HS-27A (cell line): Measurements from ENCODE around the gene H6PD.

Experiments used
- DNase-seq: peaks from one replicate; pipeline ENCODE4 v3.0.0-alpha.2; 2012; ENCODE audit warnings: low read depth, missing footprints

Gene H6PD

DNA sequence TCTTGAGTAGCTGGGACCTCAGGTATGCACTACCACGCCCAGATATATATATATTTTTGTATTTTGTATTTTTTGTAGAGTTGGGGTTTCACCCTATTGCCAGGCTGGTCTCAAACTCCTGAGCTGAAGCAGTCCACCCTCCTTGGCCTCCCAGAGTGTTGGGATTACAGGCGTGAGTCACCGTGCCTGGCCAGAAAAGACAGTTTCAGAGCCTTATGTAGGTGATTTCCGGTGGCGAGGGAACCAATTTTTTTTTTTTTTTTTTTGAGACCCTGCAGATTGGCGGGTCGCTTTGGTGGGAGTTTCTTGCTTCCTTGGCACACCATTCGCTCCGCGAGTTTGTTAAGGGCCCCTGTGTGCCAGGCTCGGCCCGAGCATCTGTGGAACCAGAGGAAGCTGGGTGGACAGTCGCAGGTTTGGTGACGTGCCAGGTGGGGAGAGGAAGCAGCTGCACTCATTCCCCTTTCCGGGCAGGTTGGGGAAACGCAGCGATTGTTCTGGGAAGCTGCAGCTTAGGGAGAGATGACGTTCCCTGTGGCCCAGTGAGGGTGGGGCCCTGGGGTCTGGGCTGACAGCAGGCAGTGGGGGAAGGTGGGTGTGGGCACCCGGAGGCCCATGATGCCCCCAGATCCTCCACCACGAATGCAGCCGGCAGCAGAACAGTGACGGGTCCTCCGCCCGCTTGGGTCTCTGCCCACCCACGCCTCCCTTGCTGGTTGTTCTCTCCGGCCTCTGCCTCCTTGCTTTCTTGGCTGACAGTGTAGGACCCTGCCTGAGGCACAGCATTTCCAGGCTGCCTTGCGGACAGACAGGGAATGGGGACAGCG, 83.2 kb downstream of the H6PD start:
- DNase-seq: no peak

DNA sequence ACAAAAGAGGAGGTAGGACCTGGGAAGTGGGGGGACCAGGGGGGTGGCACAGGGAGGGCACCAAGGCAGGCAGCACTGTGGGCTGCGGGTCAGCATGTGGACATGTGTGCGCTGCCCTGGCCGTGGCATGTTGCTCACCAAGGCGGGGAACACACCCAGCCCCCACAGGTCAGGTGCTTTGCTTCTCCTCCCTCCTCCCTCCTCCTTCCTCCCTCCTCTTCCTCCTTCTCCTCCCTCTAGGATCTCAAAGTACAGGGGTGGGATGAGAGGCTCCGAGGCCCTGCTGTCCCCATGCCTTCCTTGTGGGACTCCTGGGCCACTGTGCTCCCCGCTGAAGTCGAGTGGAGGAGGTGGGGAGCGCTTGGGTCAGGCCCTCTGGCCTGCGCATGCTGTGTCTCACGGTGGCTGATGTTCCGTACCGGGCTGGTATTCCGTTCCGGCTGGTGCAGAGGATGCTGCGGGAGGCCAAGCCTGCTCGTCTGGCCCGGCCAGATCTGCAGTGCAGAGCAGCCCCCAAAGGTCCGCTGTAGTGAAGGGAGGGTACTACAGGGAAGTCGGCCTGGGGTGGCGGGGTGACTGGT, 84.7 kb downstream of the H6PD start:
- no peak for DNase-seq

DNA sequence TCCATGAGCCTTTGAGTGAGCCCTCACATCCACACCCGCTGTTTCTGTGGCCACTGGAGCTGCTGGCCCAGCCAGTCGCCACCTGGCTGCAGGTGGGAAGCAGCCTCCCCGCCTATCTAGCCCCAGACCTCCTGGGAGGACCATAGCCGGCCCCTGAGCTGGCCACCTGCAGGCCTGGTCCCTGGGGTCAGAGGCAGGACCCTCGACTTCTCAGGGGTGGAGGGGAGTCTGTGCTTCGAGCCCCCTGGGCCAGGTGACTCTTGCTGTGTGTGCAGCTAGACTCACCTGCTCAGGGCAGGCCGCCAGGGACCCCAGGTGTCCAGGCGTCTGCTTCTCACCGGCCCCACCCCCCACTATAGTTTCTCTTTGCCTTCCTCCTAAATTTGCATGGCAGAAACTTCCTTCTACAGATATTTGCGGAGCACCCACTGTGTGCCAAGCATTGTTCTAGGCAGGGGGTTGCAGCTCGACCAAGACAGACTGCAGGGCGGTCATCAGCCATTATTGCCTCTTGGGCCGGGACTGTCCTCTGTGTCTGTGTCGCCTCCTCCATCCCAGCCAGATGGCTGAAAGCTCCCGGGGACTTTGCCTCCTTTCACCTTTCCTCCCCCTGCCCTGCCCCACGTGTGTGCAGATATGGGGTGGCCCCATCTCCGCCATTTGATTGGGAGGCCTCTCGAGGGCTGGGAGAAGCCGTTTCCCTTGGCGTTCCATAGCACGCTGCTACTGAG, 85.4 kb downstream of the H6PD start:
- no peak for DNase-seq
